ENCODE results near the gene CKAP2L.

The CKAP2L gene

DNA sequence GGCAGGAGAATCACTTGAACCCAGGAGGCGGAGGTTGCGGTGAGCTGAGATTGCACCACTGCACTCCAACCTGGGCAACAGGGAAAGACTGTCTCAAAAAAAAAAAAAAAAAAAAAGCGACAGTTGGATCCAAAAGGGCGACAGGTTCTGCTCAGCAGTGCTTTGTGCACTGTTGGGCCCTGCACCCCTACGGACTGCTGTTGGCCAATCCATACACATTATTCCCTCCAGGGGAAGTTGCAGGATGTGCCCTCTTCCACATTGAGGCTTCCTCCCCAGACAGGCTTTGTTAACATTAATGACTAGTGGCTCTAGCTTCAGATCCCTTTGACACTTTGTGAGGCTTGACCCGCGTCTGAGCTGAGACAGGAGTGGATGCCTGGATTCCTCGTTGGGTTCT, 34.2 kb downstream of the CKAP2L start:
- Histone ChIP-seq H3K4me3 (ENCODE audit: low read length) (no peak overlapping the region), H3K27me3 (ENCODE audit: control insufficient read depth, insufficient read depth, low read length) (no peaks in the 10 kb centered on the region), H3K9me3 (replicated peaks; ENCODE audit: low read length) (no peaks in the 10 kb centered on the region), H3K4me2 (ENCODE audit: low read length) (no peak overlapping the region), H3K36me3 (ENCODE audit: insufficient read depth, low read length) (no peaks in the 10 kb centered on the region), H3K9ac (ENCODE audit: low read depth, low read length) (no peak overlapping the region), H3K4me1 (ENCODE audit: control insufficient read depth, insufficient read depth, low read length) (peaks cover 3% of the 10 kb centered on the region)

DNA sequence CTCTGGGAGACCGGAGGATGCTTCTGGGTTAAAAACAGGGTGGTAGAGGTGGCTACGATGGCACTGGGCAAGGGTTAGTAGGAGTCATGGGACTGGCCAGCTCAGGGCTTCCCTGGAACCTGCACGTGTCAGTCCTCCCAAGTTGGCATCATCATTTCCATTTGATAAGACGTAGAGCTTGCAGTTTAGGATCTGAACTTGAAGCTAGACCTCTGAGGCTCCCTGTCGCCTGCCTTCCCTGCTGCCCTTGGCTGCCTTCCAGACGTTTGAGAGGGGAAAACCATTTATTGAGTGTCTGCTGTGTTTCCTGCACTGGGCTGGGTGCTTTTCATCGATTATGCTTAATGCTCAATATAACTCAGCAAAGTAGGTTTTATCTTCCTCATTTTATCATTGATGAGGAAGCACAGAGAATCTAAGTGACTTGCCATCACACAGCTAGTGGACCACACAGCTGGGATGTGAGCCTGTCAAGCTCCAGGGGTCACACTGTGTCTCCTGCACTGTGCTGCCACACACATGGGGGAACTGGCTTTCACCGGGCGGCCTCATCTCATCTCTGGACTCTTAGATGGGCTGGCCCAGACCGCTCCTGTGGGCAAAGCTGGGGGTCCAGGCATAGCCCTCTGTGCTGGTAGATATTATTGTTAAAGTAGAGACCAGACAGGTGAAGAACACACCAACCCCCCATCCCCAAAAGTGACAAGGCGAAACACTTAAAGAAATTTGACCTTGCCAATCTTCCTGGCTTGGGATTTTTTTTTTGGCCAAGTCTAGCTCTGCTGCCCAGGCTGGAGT, 35.8 kb downstream of the CKAP2L start:
- Histone ChIP-seq H3K36me3 (ENCODE audit: insufficient read depth, low read length) (no peaks in the 10 kb centered on the region), H3K4me3 (ENCODE audit: low read length) (no peak overlapping the region), H3K9ac (ENCODE audit: low read depth, low read length) (no peak overlapping the region), H3K9me3 (replicated peaks; ENCODE audit: low read length) (no peaks in the 10 kb centered on the region), H3K4me1 (ENCODE audit: control insufficient read depth, insufficient read depth, low read length) (peaks cover 3% of the 10 kb centered on the region), H3K4me2 (ENCODE audit: low read length) (no peak overlapping the region), H3K27me3 (ENCODE audit: control insufficient read depth, insufficient read depth, low read length) (no peaks in the 10 kb centered on the region)

DNA sequence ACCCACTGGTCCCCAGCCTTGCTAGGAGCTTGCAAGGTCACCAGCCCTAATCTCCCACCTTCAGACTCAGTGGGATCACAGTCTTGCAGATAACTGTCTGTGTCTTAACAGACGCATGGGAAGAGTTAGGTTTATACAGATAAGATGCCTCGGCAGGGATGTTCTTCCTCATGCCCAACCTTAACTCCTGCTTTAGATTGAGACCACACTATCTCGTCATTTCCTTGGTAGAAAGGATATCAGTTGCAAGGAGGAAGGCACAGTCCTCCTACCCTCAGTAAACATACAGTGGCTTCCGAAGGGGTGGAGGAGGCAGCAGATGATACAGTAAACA, 36.4 kb downstream of the CKAP2L start:
- peaks cover 3% of the 10 kb centered on the region for H3K4me1 ChIP-seq (ENCODE audit: control insufficient read depth, insufficient read depth, low read length)
- no peak overlapping the region for H3K4me2 ChIP-seq (ENCODE audit: low read length)
- H3K27me3 ChIP-seq (ENCODE audit: control insufficient read depth, insufficient read depth, low read length) = no peaks in the 10 kb centered on the region
- H3K4me3 ChIP-seq (ENCODE audit: low read length) = no peak overlapping the region
- H3K9me3 ChIP-seq (replicated peaks; ENCODE audit: low read length) = no peaks in the 10 kb centered on the region
- H3K9ac ChIP-seq (ENCODE audit: low read depth, low read length) = no peak overlapping the region
- H3K36me3 ChIP-seq (ENCODE audit: insufficient read depth, low read length) = no peaks in the 10 kb centered on the region

DNA sequence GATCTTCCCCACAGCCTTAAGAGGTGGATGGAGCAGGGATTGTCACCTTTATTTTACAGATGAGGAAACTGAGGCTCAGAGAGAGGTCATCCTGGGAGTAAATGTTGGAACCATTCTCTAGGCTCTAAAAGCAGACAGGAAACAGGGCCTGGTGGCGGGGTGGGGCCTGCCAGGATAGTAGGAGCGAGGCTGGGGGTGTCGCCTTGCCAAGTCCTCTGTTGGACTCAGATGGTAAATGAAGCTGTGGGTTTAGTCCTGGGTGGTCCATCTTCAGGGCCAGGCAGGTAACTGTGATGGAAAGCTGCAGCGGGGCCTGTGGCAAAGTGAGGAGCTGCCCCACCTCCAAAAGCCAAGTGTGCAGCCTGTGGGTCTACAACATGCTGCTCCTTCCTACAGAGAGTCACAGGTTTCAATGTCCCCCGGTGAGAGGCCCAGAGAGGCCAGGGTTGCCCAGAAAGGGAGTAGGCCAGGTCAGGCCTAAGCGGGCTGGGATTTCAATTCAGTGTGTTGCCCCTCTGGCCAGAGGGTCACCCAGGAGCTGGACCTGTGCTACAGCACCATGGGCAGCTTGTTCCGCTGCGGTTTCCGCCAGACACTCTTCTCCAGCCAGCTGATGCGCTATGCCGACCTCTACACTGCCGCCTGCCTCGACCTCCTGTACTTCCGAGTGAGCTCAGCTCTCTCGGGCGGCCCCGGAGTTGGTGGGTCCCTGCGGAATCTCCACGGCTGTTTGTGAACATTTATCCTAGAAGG, 37.0 kb downstream of the CKAP2L start:
- no peaks in the 10 kb centered on the region for H3K9me3 ChIP-seq (replicated peaks; ENCODE audit: low read length)
- no peak overlapping the region for H3K4me2 ChIP-seq (ENCODE audit: low read length)
- H3K9ac ChIP-seq (ENCODE audit: low read depth, low read length) = no peak overlapping the region
- no peaks in the 10 kb centered on the region for H3K27me3 ChIP-seq (ENCODE audit: control insufficient read depth, insufficient read depth, low read length)
- peaks cover 3% of the 10 kb centered on the region for H3K4me1 ChIP-seq (ENCODE audit: control insufficient read depth, insufficient read depth, low read length)
- no peaks in the 10 kb centered on the region for H3K36me3 ChIP-seq (ENCODE audit: insufficient read depth, low read length)
- H3K4me3 ChIP-seq (ENCODE audit: low read length) = no peak overlapping the region

DNA sequence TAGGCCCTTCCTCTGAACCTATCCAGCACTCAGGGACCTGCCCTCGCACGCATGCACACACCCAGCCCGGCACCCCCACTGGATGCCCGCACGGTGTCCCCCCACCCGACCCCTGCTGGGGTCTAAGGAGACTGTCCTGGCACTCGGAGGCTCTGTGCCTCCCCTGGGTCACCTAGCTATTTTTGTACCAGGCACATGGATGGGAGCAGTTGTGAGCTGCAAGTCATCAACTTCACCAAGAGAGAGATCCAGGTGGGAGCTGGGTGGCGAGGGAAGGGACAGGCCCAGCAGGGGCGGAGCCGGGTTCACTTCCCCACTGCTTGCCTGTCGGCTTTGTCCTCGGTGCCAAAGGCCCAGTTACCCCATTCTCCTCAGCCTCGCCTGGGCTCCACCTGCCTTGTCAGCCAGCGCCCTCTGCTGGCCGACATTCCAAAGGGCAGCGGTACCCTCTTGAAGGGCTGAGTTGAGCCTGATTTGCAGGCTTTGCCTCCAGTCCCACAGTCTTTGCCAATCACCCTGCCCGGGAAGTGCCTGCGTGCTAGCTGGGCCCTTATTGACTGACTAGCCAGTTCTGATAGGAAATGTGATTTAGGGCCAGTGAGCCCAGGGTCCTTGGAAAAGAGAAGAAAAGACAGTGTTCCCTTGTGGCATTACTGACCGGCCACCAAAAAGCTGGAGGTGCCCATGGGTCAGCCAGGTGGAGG, 37.8 kb downstream of the CKAP2L start:
- peak overlapping the region; percentile 36 for H3K9ac ChIP-seq (ENCODE audit: low read depth, low read length)
- H3K9me3 ChIP-seq (replicated peaks; ENCODE audit: low read length) = no peaks in the 10 kb centered on the region
- no peaks in the 10 kb centered on the region for H3K36me3 ChIP-seq (ENCODE audit: insufficient read depth, low read length)
- H3K4me2 ChIP-seq (ENCODE audit: low read length) = peak overlapping the region; percentile 39
- no peak overlapping the region for H3K4me3 ChIP-seq (ENCODE audit: low read length)
- H3K27me3 ChIP-seq (ENCODE audit: control insufficient read depth, insufficient read depth, low read length) = no peaks in the 10 kb centered on the region
- peaks cover 3% of the 10 kb centered on the region for H3K4me1 ChIP-seq (ENCODE audit: control insufficient read depth, insufficient read depth, low read length)

DNA sequence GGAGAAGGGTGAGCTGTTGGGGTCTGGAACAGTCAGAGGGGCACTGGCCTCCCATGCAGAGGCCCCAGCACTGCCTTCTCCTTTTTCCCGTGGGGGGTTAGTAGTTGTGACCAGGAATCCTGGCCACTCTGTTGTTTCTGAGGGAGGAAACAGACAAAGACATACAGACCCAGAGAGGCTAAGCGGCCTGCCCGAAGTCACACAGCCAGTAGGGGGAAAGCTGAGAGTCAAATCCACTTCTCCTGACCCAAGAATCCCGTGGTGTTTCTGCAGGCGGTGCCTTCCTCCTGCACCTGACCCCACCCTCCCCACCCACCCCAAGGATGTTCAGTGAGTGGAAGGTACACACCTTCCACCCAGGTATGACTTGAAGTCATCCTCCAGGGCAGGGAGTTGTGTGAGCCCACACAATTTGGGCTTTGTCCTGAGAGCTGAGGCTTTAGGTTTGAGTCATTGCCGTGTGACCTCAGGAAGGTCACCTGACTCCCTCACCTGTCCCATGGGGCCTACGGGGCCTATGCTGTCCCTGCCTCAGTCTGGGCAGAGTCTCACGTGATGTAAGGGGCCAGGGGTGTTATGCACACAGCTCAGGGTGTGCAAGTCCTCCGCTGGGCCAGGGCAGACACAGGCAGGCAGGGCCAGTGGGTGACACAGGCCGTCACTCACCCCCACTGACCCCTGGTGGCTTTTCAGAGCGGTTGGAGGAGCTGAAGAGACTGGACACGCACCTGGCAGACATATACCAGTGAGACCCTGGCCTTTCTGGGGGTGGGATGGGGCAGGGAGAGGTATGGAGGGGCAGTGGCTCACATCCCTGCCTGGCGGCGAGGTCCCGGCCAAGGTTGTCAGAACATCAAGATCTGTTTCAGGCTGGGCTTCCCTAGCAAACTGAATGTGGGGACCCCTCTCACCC, 38.6 kb downstream of the CKAP2L start:
- H3K36me3 ChIP-seq (ENCODE audit: insufficient read depth, low read length) = no peaks in the 10 kb centered on the region
- H3K4me1 ChIP-seq (ENCODE audit: control insufficient read depth, insufficient read depth, low read length) = peaks cover 3% of the 10 kb centered on the region
- no peaks in the 10 kb centered on the region for H3K9me3 ChIP-seq (replicated peaks; ENCODE audit: low read length)
- no peak overlapping the region for H3K9ac ChIP-seq (ENCODE audit: low read depth, low read length)
- no peak overlapping the region for H3K4me3 ChIP-seq (ENCODE audit: low read length)
- H3K27me3 ChIP-seq (ENCODE audit: control insufficient read depth, insufficient read depth, low read length) = no peaks in the 10 kb centered on the region
- H3K4me2 ChIP-seq (ENCODE audit: low read length) = no peak overlapping the region

DNA sequence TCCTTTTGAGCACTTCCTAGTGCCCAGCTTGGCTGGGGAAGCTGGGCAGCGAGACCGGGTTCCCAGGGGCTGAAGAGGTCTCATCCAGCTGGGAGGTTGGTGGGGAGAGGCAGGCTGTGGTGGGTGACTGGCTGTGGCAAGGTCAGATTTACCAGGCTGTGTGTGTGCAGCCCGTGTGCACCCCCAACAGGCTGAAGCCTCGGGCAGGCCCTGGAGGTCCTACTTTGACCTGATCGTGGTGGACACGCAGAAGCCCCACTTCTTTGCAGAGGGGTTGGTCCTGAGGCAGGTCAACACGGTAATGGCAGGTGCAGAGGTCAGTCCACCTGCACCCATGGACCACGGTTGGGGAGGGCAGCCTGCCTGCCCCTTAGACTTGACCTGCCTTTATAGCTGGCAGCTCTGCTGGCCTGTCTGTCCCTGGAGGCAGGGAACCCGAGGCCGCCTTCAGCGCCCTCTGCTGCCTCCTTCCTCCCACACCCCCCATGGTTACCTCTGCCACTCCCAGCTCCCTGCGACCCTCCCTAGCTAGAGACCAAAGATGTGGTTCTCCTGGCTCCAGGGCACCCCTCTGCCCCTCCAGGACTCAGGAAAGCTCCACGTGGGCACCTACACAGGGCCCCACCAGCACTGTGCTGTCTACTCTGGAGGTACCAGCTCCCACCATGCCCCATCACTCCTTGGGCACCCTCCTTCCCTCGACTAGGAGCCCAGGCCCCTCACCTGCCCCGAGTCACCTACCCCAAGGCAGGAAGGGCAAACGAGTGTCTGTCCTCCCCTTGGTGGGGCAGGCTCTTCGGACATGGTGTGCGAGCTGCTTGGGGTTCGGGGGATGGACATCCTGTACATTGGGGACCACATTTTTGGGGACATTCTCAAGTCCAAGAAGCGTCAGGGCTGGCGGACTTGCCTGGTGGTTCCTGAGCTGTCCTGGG, 39.6 kb downstream of the CKAP2L start:
- H3K4me1 ChIP-seq (ENCODE audit: control insufficient read depth, insufficient read depth, low read length) = peaks cover 3% of the 10 kb centered on the region
- no peaks in the 10 kb centered on the region for H3K9me3 ChIP-seq (replicated peaks; ENCODE audit: low read length)
- H3K27me3 ChIP-seq (ENCODE audit: control insufficient read depth, insufficient read depth, low read length) = no peaks in the 10 kb centered on the region
- no peak overlapping the region for H3K9ac ChIP-seq (ENCODE audit: low read depth, low read length)
- no peaks in the 10 kb centered on the region for H3K36me3 ChIP-seq (ENCODE audit: insufficient read depth, low read length)
- H3K4me3 ChIP-seq (ENCODE audit: low read length) = no peak overlapping the region
- H3K4me2 ChIP-seq (ENCODE audit: low read length) = no peak overlapping the region

DNA sequence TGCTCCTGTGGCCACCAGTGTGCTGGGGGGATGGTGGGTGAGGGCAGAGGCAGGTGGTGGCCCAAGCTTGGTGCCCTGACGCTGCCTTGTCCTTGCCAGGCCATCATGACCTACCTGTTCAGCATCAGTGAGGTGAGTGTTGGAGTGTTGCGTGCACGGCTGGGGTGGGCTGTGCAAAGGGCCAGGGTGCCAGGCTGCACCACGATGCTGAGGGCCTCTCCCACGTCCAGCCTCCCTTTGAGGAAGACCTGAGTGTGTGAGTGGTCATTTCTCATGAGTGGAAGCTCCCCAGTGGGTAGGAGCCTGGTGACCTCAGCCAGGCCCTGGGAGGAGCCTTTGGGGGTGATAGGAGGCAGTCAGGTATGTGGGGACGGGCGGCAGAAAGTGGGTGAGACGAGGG, 40.4 kb downstream of the CKAP2L start:
- Histone ChIP-seq H3K9ac (ENCODE audit: low read depth, low read length) (no peak overlapping the region), H3K9me3 (replicated peaks; ENCODE audit: low read length) (no peaks in the 10 kb centered on the region), H3K4me1 (ENCODE audit: control insufficient read depth, insufficient read depth, low read length) (peaks cover 3% of the 10 kb centered on the region), H3K4me3 (ENCODE audit: low read length) (no peak overlapping the region), H3K27me3 (ENCODE audit: control insufficient read depth, insufficient read depth, low read length) (peaks cover 2% of the 10 kb centered on the region), H3K4me2 (ENCODE audit: low read length) (no peak overlapping the region), H3K36me3 (ENCODE audit: insufficient read depth, low read length) (no peaks in the 10 kb centered on the region)

DNA sequence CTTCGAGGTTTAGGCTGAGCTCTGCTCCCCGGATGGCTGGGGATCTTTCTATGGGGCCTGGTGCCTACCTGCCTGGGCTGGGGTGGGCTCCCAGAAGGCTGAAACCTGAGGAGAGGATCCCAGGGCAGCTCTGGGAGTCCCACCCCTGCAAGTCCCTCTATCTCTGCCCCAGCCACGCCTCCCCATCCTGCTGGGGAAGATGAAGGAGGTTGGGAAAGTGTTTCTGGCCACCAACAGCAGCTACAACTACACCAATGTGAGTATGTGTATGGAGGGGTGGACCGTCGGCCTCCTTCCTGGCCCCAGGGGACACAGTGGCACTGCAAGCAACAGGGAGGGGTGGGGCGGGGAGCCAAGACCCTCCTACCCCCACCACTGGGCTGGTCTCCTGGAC, 40.9 kb downstream of the CKAP2L start:
- H3K4me3 ChIP-seq (ENCODE audit: low read length) = no peak overlapping the region
- H3K9me3 ChIP-seq (replicated peaks; ENCODE audit: low read length) = no peaks in the 10 kb centered on the region
- peaks cover 3% of the 10 kb centered on the region for H3K4me1 ChIP-seq (ENCODE audit: control insufficient read depth, insufficient read depth, low read length)
- H3K9ac ChIP-seq (ENCODE audit: low read depth, low read length) = no peak overlapping the region
- no peak overlapping the region for H3K4me2 ChIP-seq (ENCODE audit: low read length)
- H3K36me3 ChIP-seq (ENCODE audit: insufficient read depth, low read length) = no peaks in the 10 kb centered on the region
- H3K27me3 ChIP-seq (ENCODE audit: control insufficient read depth, insufficient read depth, low read length) = peaks cover 6% of the 10 kb centered on the region

DNA sequence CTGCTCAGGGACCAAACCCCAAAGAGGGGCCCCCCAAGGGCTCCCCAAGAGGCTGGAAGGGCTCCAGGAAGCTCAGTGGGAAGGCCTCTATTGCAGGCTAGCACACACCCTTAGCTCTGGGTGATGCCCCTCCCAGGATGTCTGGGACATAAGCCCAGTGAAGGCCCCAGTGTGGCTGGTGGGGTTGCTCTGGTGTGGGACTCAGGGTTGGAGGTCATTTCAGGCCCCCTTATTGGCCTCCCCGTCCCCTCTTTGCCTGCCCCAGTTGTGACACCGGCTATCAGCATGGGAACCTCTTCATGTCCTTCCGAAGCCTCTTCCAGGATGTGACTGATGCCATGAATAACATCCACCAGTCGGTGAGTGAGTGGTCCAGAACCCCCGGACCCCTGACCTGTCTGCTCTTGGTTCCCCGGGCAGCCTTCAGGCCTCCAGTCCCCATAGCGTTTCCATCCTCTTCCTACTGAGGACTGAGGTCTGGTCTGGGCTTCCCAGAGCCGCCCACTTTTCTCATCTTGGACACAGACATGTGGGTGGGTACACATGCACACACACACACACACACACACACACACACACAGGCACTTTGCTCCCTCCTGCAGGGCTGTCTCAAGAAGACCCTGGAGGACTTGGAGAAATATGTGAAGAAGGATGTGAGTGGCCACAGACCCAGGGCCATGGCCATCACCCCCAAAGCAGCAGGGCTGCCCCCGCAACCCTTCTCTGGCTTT, 41.4 kb downstream of the CKAP2L start:
- H3K36me3 ChIP-seq (ENCODE audit: insufficient read depth, low read length) = no peaks in the 10 kb centered on the region
- no peaks in the 10 kb centered on the region for H3K9me3 ChIP-seq (replicated peaks; ENCODE audit: low read length)
- no peak overlapping the region for H3K4me3 ChIP-seq (ENCODE audit: low read length)
- H3K4me2 ChIP-seq (ENCODE audit: low read length) = no peak overlapping the region
- peaks cover 7% of the 10 kb centered on the region for H3K27me3 ChIP-seq (ENCODE audit: control insufficient read depth, insufficient read depth, low read length)
- no peak overlapping the region for H3K9ac ChIP-seq (ENCODE audit: low read depth, low read length)
- H3K4me1 ChIP-seq (ENCODE audit: control insufficient read depth, insufficient read depth, low read length) = peaks cover 3% of the 10 kb centered on the region
